Loucy (cell line): ENCODE measurements around the gene UNC13D.

Experiments
- H2AFZ ChIP-seq: fragments of 200-600 bp; sonication (generic); 2 replicates; pipeline ENCODE4 v1.6.0; 2016; ENCODE audit warnings: antibody characterized with exemption, mild to moderate bottlenecking, low read length, moderate library complexity
- H3F3A ChIP-seq: fragments of 200-600 bp; 2 replicates; pipeline ENCODE4 v1.6.0; 2016; ENCODE audit warnings: antibody characterized with exemption, low read depth, mild to moderate bottlenecking
- H3K27me3 ChIP-seq: fragments of 200-600 bp; sonication (generic); 2 replicates; pipeline ENCODE4 v1.6.1; 2014; ENCODE audit warnings: low read length, mild to moderate bottlenecking; ENCODE audit not compliant: insufficient read depth, poor library complexity, severe bottlenecking
- H3K36me3 ChIP-seq: fragments of 200-600 bp; sonication (generic); 2 replicates; pipeline ENCODE4 v1.6.1; 2016; ENCODE audit warnings: low read length; ENCODE audit not compliant: insufficient read depth
- H3K4me1 ChIP-seq: fragments of 200-600 bp; sonication (generic); 2 replicates; pipeline ENCODE4 v1.5.1; 2014; ENCODE audit warnings: low read length, mild to moderate bottlenecking; ENCODE audit not compliant: insufficient read depth, poor library complexity, severe bottlenecking
- H3K4me2 ChIP-seq: fragments of 200-600 bp; sonication (generic); 2 replicates; pipeline ENCODE4 v1.6.0; 2014; ENCODE audit warnings: antibody characterized with exemption, low read length, low read depth, mild to moderate bottlenecking; ENCODE audit not compliant: poor library complexity, severe bottlenecking
- H3K4me3 ChIP-seq: fragments of 200-600 bp; sonication (generic); 2 replicates; pipeline ENCODE4 v1.5.1; 2014; ENCODE audit warnings: low read length, mild to moderate bottlenecking, mixed read lengths; ENCODE audit not compliant: poor library complexity, severe bottlenecking
- H3K79me2 ChIP-seq: fragments of 200-600 bp; sonication (generic); 2 replicates; pipeline ENCODE4 v1.6.1; 2014; ENCODE audit warnings: low read length; ENCODE audit not compliant: insufficient read depth
- H3K9ac ChIP-seq: fragments of 200-600 bp; sonication (generic); 2 replicates; pipeline ENCODE4 v1.6.0; 2014; ENCODE audit warnings: mild to moderate bottlenecking, low read depth, low read length, moderate library complexity; ENCODE audit not compliant: poor library complexity, severe bottlenecking
- H3K9me2 ChIP-seq: fragments of 200-600 bp; sonication (generic); replicated peaks from 2 replicates; pipeline ENCODE4 v1.6.1; 2016; ENCODE audit warnings: low read depth, low read length, mixed read lengths
- H3K9me3 ChIP-seq: fragments of 200-600 bp; sonication (generic); 2 replicates; pipeline ENCODE4 v1.6.1; 2014; ENCODE audit warnings: mild to moderate bottlenecking, antibody characterized with exemption, low read length, low read depth; ENCODE audit not compliant: insufficient read depth
- H4K20me1 ChIP-seq: fragments of 200-600 bp; sonication (generic); 2 replicates; pipeline ENCODE4 v1.6.0; 2014; ENCODE audit warnings: antibody characterized with exemption, low read length, mild to moderate bottlenecking; ENCODE audit not compliant: insufficient read depth, poor library complexity, severe bottlenecking
- EZH2phosphoT487 ChIP-seq: fragments of 200-600 bp; IDR thresholded peaks from 2 replicates; pipeline ENCODE4 v1.6.1; 2018; ENCODE audit warnings: antibody characterized with exemption, mild to moderate bottlenecking, moderate library complexity, borderline replicate concordance
- TF ChIP-seq, protein P1 (sequence below): fragments of 200-600 bp; sonication (generic); conservative IDR thresholded peaks from 2 replicates; pipeline ENCODE4 v1.5.1; 2014; ENCODE audit warnings: mild to moderate bottlenecking, antibody characterized with exemption, low read length

The UNC13D gene

DNA sequence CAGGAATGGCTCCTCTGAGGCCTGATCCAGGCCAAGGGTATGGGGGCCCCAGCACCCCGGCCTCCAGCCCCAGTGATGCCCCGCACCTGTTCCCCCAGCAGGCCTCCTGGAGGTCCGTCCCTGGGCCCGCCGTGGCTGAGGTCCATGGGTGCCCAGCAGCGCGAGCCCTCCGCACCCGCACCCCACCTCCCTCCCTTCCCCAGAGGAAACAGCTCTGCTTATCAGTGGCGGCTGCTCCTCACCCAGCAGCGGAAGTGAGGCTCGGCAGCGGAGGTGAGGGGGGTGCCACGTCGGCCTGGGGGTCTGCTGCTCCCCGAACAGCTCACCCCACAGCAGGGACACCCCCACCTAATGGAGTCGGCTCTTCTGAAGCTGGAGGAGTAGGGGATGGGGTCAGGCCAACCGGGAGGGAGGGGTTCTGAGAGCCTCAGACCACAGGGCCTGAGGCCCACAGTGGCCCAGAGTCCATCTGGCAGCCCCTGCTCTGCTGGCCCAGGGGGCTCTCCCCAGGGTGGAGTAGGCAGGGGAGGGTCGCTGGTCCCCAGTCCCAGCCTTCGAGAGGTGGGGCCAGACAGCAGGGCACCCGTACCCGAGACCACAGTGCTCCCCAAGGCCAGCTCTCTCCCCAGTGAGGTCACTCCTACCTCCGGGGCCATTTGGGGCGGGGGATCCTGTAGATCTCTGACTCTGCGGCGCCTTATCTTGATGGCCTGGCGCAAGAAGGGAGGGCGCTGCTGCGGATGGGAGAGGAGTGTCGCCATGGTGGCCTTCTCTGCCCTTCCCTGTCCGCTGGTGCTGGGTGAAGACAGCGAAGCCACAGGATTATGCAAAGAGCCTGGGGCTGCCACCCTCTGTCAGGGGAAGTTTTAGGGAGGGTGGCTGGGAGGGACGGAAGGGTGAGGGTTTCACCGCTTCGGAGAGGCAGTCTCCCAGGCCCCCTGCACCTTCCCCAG, at the start of gene UNC13D:
Gene UNC13D, minus strand, starts transcription at position 828 of the 953 bp plus-strand sequence. Its CDS starts 67 bp downstream, at position 761.
- Histone ChIP-seq H3K9me2 (no peaks in the 10 kb centered on the region), H3K27me3 (no peaks in the 10 kb centered on the region), H3K4me3 (peak within 1 kb of the TSS; percentile 82), H3K9me3 (no peaks in the 10 kb centered on the region), H3K4me2 (peak within 1 kb of the TSS; percentile 94), H3K4me1 (peaks cover 33% of the 10 kb centered on the region), H2AFZ (peak within 1 kb of the TSS; percentile 44; the same call in 1 of the 2 replicates), H3K36me3 (peaks cover 9% of the 10 kb centered on the region; the same call in 1 of the 2 replicates), H3K79me2 (peaks cover 48% of the 10 kb centered on the region), H3K9ac (peak within 1 kb of the TSS; percentile 98), H4K20me1 (peaks cover 19% of the 10 kb centered on the region), H3F3A (no peaks in the 10 kb centered on the region)
- no peak for TF ChIP-seq EZH2phosphoT487
- TF ChIP-seq, protein P1, sequence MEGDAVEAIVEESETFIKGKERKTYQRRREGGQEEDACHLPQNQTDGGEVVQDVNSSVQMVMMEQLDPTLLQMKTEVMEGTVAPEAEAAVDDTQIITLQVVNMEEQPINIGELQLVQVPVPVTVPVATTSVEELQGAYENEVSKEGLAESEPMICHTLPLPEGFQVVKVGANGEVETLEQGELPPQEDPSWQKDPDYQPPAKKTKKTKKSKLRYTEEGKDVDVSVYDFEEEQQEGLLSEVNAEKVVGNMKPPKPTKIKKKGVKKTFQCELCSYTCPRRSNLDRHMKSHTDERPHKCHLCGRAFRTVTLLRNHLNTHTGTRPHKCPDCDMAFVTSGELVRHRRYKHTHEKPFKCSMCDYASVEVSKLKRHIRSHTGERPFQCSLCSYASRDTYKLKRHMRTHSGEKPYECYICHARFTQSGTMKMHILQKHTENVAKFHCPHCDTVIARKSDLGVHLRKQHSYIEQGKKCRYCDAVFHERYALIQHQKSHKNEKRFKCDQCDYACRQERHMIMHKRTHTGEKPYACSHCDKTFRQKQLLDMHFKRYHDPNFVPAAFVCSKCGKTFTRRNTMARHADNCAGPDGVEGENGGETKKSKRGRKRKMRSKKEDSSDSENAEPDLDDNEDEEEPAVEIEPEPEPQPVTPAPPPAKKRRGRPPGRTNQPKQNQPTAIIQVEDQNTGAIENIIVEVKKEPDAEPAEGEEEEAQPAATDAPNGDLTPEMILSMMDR, result no peak

DNA sequence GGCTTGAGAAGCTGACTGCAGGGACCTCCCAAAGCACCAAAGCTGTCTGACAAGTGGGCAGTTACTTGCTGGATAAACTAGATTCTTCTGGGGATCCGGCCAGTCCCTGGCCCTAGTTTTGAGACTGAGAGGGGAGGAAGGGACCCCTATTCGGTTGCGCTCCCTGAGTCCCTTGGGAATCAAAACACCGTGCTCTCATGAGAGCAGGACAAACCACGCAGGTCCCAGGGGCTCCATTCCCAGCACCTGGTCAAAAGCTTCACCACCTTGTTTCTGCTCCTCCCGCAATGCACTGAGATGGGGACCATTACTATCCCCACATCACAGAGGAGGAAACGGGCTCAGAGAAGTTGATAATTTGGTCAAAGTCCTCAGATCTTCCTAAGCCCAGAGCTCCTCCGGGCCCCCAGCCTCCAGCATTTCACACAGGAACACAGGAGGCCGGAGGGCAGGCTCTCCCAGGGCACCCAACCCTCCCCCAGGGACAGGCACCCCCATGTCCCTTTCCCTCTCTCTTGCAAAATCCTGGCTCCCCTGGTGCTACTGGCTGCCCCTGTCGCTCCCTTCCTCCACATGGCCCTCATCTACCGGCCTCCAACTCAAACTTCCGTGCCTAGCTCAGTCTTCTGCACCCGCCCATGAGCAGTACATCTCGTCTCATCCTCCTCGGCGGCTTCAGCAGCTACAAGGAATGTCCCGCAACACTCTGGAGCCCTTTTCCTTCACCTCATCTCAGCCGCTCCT, 49.3 kb upstream of the UNC13D start:
- Histone ChIP-seq H3K9me3 (no peaks in the 10 kb centered on the region), H3K36me3 (0 out of 2 replicates have a peak, but pooled peaks cover 2% of the 10 kb centered on the region), H3K79me2 (peaks cover 31% of the 10 kb centered on the region), H3K9me2 (no peaks in the 10 kb centered on the region), H3F3A (peaks cover 5% of the 10 kb centered on the region), H4K20me1 (no peaks in the 10 kb centered on the region), H3K27me3 (no peaks in the 10 kb centered on the region), H3K4me2 (peak overlapping the region; percentile 96), H2AFZ (no peak overlapping the region), H3K4me1 (peaks cover 27% of the 10 kb centered on the region), H3K9ac (peak overlapping the region; percentile 80), H3K4me3 (no peak overlapping the region)
- TF ChIP-seq EZH2phosphoT487, result no peak
- TF ChIP-seq, protein P1, result no peak

DNA sequence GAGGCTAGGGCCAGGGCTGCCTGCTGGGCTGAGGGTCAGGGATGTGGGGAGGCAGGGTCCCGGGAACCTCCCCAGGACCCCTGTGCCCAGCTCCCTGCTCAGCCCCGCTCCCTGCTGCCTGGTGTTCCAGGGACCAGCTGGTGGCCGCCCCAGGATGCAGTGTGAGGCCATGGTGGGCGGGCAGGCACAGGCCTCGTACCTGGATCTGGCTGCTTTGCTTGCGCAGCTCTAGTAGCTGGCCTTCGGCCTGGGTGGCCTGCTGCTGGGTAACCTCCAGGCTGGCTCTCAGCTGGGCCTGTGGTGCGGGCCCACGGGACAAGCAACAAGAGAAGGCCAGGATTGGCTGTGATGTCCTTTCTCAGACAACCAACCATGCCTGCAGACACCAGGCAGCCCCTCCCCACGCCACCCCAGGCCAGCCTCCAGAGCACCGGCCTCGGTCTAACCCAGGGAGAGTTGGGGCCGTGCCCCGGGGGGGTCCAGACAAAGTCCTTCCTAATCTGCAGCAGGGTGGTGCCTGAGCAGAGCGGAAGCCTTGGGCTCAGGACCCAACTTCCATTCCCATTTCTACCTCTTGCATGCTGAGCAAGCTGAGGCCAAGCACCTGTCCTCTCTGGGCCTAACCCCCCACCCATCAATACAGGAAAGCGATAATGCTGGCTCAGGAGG, 48.5 kb upstream of the UNC13D start:
- no peak overlapping the region for H3K4me2 ChIP-seq
- H3F3A ChIP-seq, result peaks cover 5% of the 10 kb centered on the region
- peaks cover 31% of the 10 kb centered on the region for H3K79me2 ChIP-seq
- H3K27me3 ChIP-seq, result no peaks in the 10 kb centered on the region
- H4K20me1 ChIP-seq, result no peaks in the 10 kb centered on the region
- no peaks in the 10 kb centered on the region for H3K9me2 ChIP-seq
- TF ChIP-seq EZH2phosphoT487, result no peak
- TF ChIP-seq, protein P1, result no peak
- peaks cover 27% of the 10 kb centered on the region for H3K4me1 ChIP-seq
- no peak overlapping the region for H3K9ac ChIP-seq
- no peak overlapping the region for H3K4me3 ChIP-seq
- no peaks in the 10 kb centered on the region for H3K36me3 ChIP-seq
- H3K9me3 ChIP-seq, result no peaks in the 10 kb centered on the region
- no peak overlapping the region for H2AFZ ChIP-seq
